Measurements from ENCODE around the gene TNK1.
"Not testable (repeated sequence)": the region's sequence is repeated elsewhere in the genome, so short reads cannot be mapped to it uniquely, and the experiment has no call there.

The TNK1 gene

GRCh38 chr17:7380855-7381683, at the start of gene TNK1:
Gene TNK1, plus strand, starts transcription at chr17:7381089. Its CDS starts 1,838 bp downstream, at chr17:7382927.
- no peak for DNase-seq

GRCh38 chr17:7332111-7332510, 48.8 kb upstream of the TNK1 start:
- no peak for DNase-seq

GRCh38 chr17:7332600-7333069, 48.3 kb upstream of the TNK1 start:
- not testable (repeated sequence) for DNase-seq

GRCh38 chr17:7334938-7335538, 45.9 kb upstream of the TNK1 start:
- no peak for DNase-seq

- DNase-seq = not testable (repeated sequence)
These were observed 45.1 kb upstream of the TNK1 start for GRCh38 chr17:7335765-7336164.

GRCh38 chr17:7336240-7337175, 44.4 kb upstream of the TNK1 start, which contains the start of gene ACAP1:
Gene ACAP1, plus strand, starts transcription at chr17:7336529. Its CDS starts 206 bp downstream, at chr17:7336735.
- DNase-seq = no peak

- not testable (repeated sequence) for DNase-seq
These were observed 43.3 kb upstream of the TNK1 start for GRCh38 chr17:7337600-7337999.

- DNase-seq = no peak
These were observed 40.7 kb upstream of the TNK1 start for GRCh38 chr17:7340179-7340578.

GRCh38 chr17:7341842-7342241, 39.0 kb upstream of the TNK1 start:
- DNase-seq = no peak

- no peak for DNase-seq
These were observed 37.6 kb upstream of the TNK1 start for GRCh38 chr17:7343250-7343649.

- no peak for DNase-seq
These were observed 33.9 kb upstream of the TNK1 start for GRCh38 chr17:7346761-7347614.

GRCh38 chr17:7347630-7348477, 33.0 kb upstream of the TNK1 start:
- no peak for DNase-seq

- DNase-seq = no peak
These were observed 32.2 kb upstream of the TNK1 start for GRCh38 chr17:7348478-7349242.

GRCh38 chr17:7351665-7352502, 29.0 kb upstream of the TNK1 start, which contains the start of gene KCTD11:
Gene KCTD11, plus strand, starts transcription at chr17:7352162.
- DNase-seq = no peak

GRCh38 chr17:7352503-7352889, 28.4 kb upstream of the TNK1 start:
- DNase-seq = no peak

- DNase-seq = no peak
These were observed 27.8 kb upstream of the TNK1 start for GRCh38 chr17:7352910-7353635.

GRCh38 chr17:7354262-7354843, 26.5 kb upstream of the TNK1 start:
- peak; percentile 53 for DNase-seq

GRCh38 chr17:7355053-7355452, 25.8 kb upstream of the TNK1 start, which contains the start of gene TMEM95:
Gene TMEM95, plus strand, starts transcription at chr17:7355156. Its CDS starts 49 bp downstream, at chr17:7355205.
- no peak for DNase-seq

All from COR-L47 (cell line).